Heart right ventricle (tissue), 16 donors: ENCODE measurements around the gene ACSM5. TPM values are rescaled to one million over a fixed set of nuclear protein-coding genes. Genes with fewer than 3 reads are reported as not detected.

ENCODE experiments used
- ATAC-seq, 8 donors: fragments of 200-7000 bp; cut with Tn5 transposase; one replicate each; pipeline ENCODE4 v1.9.1; 2020; ENCODE audit warnings: mild to moderate bottlenecking in 8 of 8, moderate library complexity in 8 of 8, moderate number of reproducible peaks in 1 of 8
- DNase-seq, 2 donors: peaks; one replicate each; pipeline ENCODE4 v3.0.0-alpha.2; 2020
- H3K27ac ChIP-seq, 10 donors: fragments of 200-600 bp; sonication (generic) in 2 of 10; one replicate each; pipeline versions ENCODE4 v1.5.0 to v1.8.0; 2020 to 2022; ENCODE audit warnings: mild to moderate bottlenecking in 3 of 10
- H3K27me3 ChIP-seq, 7 donors: fragments of 200-600 bp; one replicate each; pipeline ENCODE4 v1.8.0; 2021 to 2022; ENCODE audit warnings: mild to moderate bottlenecking in 2 of 7
- H3K36me3 ChIP-seq, 9 donors: fragments of 200-600 bp; sonication (generic) in 1 of 9; one replicate each; pipeline versions ENCODE4 v1.5.0 to v1.8.0; 2020 to 2022; ENCODE audit warnings: mild to moderate bottlenecking in 2 of 9
- H3K4me1 ChIP-seq, 9 donors: fragments of 200-600 bp; sonication (generic) in 1 of 9; one replicate each; pipeline versions ENCODE4 v1.5.0 to v1.8.0; 2020 to 2022; ENCODE audit warnings: mild to moderate bottlenecking in 4 of 9
- H3K4me3 ChIP-seq, 10 donors: fragments of 200-600 bp; sonication (generic) in 2 of 10; one replicate each; pipeline versions ENCODE4 v1.5.0 to v1.8.0; 2020 to 2022; ENCODE audit warnings: mild to moderate bottlenecking in 7 of 10, moderate library complexity in 2 of 10
- H3K9me3 ChIP-seq, 11 donors: fragments of 200-600 bp in 10 of 11; sonication (generic) in 2 of 11; one replicate each; pipeline versions ENCODE4 v1.5.0 to v1.8.0; 2013 to 2022; ENCODE audit warnings: mild to moderate bottlenecking in 2 of 11, control low read depth in 1 of 11, moderate library complexity in 1 of 11
- CTCF ChIP-seq, 9 donors: fragments of 200-600 bp; sonication (generic) in 2 of 9; IDR thresholded peaks; one replicate each; pipeline versions ENCODE4 v1.5.0 to v1.8.0; 2021 to 2022; ENCODE audit warnings: antibody characterized with exemption in 9 of 9, mild to moderate bottlenecking in 5 of 9, moderate library complexity in 1 of 9
- WGBS, 2 donors: extraction: QIAGEN DNeasy Blood & Tissue Kit; methylation state at CpG; one replicate each; pipeline ENCODE4 v1.1.7; 2013; ENCODE audit warnings: inconsistent platforms in 1 of 2; 5-methylcytosine and 5-hydroxymethylcytosine counted together
- intact Hi-C, 10 donors: fragments of 100-400 bp; cut with DNase I; formaldehyde crosslinking; loops; one replicate each; pipeline versions ENCODE4 v1.11.1 to v1.14.2; 2022
- polyA plus RNA-seq, 2 donors: library from polyadenylated mRNA; stranded (reverse); fragments of 200-250 nt; gene quantifications; one replicate each; pipeline ENCODE4 v1.2.3, GENCODE V29; 2013
- total RNA-seq, 10 donors: library from RNA; stranded (reverse); fragmentation: NEBNext Ultra II Directional in 3 of 10; extraction: Animal tissue kit (Norgen Biotek cat#: 25700) in 3 of 10; gene quantifications; one replicate each; pipeline versions ENCODE4 v1.2.1 to v1.2.4, GENCODE V29; 2021 to 2023
- donor health status: Arrhythmogenic right ventricular cardiomyopathy.
- donor health status: ischemic (EF 13 %, LVEDD 7.1; RV severe dilation, severe dysfunction).
- donor health status: healthy with polysubstance abuse.
- donor health status: DM: no; HTN: yes; CAD: no.
- donor health status: DM: no; HTN: no; CAD: no.
- donor health status: ischemic (EF 25% LVEDD 6.9; RV normal size, moderate dysfunction).
- donor health status: ischemic (EF 25% LVEDD 5.7; RV mildly dilated, moderate dysfunction).
- donor health status: healthy.
- donor health status: DM: yes; HTN: yes; CAD: no.
- donor health status: Ischemic cardiomyopathy.
- donor health status: ischemic (EF 35%, LVEDD 5.7; RV mildly dilated, moderate dysfunction).
- donor health status: nonischemic (EF 11% LVEDD 7.7; RV severe dilation, severe dysfunction).
- donor health status: DM: yes; HTN: yes; CAD: no.
- donor health status: PGD.
- donor health status: ischemic (EF 29% LVEDD 5.4; RV normal size, mild dysfunction).
- donor health status: nonischemic (EF 23%, LVEDD 6.1; RV moderate dilation, normal function).

The ACSM5 gene
- total and polyA plus RNA-seq, 12 donors, result 0.32 to 16.5 (median 1.5) TPM

- Histone ChIP-seq H3K27ac (no peak overlapping the region), H3K36me3 (no peaks in the 10 kb centered on the region), H3K4me3 (no peak overlapping the region), H3K27me3 (no peaks in the 10 kb centered on the region), H3K9me3 (no peaks in the 10 kb centered on the region), H3K4me1 (peaks cover 0 to 11% (median 5%) of the 10 kb centered on the region in 9 donors)
- ATAC-seq, result no peak
- WGBS, 2 donors, result 90 to 92% methylated on average over 3 of the region's 3 CpGs
- intact Hi-C loops, result no loop called here
- TF ChIP-seq CTCF (IDR thresholded peaks at IDR 0.05), result no peak
- DNase-seq, result no peak
These were observed 10.7 kb upstream of the ACSM5 start for GRCh38 chr16:20398603-20399002.

GRCh38 chr16:20399185-20399584 lies 10.1 kb upstream of the ACSM5 start:
- H3K27ac ChIP-seq, result no peak overlapping the region
- no peak for DNase-seq
- 57 to 68% methylated on average over 7 of the region's 7 CpGs for WGBS, 2 donors
- no peaks in the 10 kb centered on the region for H3K27me3 ChIP-seq
- H3K9me3 ChIP-seq, result no peaks in the 10 kb centered on the region
- H3K4me3 ChIP-seq, result no peak overlapping the region
- peaks cover 0 to 5% (median 1%) of the 10 kb centered on the region in 9 donors for H3K4me1 ChIP-seq
- ATAC-seq, result no peak
- H3K36me3 ChIP-seq, result no peaks in the 10 kb centered on the region
- no peak for TF ChIP-seq CTCF (IDR thresholded peaks at IDR 0.05)
- intact Hi-C loops, result no loop called here

- Histone ChIP-seq H3K4me1 (no peaks in the 10 kb centered on the region), H3K27me3 (no peaks in the 10 kb centered on the region), H3K9me3 (no peaks in the 10 kb centered on the region), H3K27ac (no peak overlapping the region), H3K36me3 (no peaks in the 10 kb centered on the region), H3K4me3 (no peak overlapping the region)
- no peak for DNase-seq
- TF ChIP-seq CTCF (IDR thresholded peaks at IDR 0.05), result no peak
- no peak for ATAC-seq
- 65 to 75% methylated on average over 2 of the region's 2 CpGs for WGBS, 2 donors
- intact Hi-C loops, result no loop called here
These were observed 8.3 kb upstream of the ACSM5 start for GRCh38 chr16:20401066-20401465.

- no peaks in the 10 kb centered on the region for H3K27me3 ChIP-seq
- H3K9me3 ChIP-seq, result no peaks in the 10 kb centered on the region
- H3K4me1 ChIP-seq, result no peaks in the 10 kb centered on the region
- no peaks in the 10 kb centered on the region for H3K36me3 ChIP-seq
- intact Hi-C loops, result no loop called here
- H3K27ac ChIP-seq, result no peak overlapping the region
- DNase-seq (no peak), ATAC-seq (no peak)
- TF ChIP-seq CTCF (IDR thresholded peaks at IDR 0.05), result no peak
- WGBS, 2 donors, result 83 to 84% methylated on average over 8 of the region's 8 CpGs
- H3K4me3 ChIP-seq, result no peak overlapping the region
These were observed 7.8 kb upstream of the ACSM5 start for GRCh38 chr16:20401475-20402016.
